NCI-H146 (cell line): ENCODE data around the gene DNM3.
"Not testable (repeated sequence)": the region's sequence is repeated elsewhere in the genome, so short reads cannot be mapped to it uniquely, and the experiment has no call there.

Source experiments
- DNase-seq: peaks from one replicate; lab custom pipeline; 2025; lab: John Stamatoyannopoulos, UW

The DNM3 gene

DNA sequence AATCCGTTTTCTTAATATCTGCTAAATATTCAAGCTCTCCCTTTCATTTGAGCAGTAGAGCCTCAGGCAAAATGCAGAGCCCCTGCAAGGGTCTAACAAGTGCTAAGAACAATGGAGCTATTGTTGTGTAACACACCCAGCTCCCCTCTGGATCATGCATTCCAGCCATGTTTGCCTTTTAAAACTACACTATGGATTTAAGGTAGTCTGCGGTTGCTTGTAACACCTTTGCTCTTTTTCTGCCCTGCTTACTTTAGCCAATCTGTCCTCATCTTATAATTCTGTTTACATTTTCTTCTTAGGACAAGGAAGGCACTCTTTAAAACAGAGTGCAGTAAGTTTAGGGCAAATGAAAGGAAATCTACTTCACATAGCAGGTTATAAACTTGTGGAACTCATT is 519.2 kb downstream of the DNM3 start:
- DNase-seq, result peak; percentile 80

DNA sequence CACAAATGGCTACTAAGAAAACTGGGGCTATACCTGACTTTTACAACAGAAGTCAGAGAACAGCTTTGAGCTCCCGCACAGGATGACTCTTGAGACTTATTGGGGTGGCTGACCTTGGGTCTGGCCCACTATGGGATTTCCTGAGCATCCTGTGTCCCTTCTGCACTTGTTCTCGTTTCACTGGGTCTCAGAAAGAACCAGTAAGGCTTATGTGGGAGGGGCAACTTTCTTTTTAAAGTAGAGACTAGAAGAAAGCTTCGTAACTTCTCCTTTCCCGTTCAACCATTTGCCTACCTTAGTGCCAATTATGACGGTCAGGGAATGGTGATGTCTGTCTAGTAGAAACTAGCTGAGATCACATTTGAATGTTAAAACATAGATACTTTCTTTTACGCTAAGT is 519.7 kb downstream of the DNM3 start:
- DNase-seq, result no peak

- no peak for DNase-seq
These were observed 522.6 kb downstream of the DNM3 start for GRCh38 chr1:172363852-172364251.

DNA sequence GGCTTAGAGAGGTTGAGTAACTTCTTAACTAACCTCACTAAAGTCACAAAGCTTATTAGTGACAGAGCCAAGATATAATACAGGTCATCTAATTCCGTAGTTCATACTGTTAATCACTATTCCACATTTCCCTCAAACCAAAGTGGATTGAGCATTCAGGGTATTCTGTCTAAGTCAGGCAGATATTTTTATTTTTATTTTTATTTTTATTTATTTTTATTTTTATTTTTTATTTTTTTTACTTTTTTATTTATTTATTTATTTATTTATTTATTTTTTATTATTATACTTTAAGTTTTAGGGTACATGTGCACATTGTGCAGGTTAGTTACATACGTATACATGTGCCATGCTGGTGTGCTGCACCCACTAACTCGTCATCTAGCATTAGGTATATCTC is 530.3 kb downstream of the DNM3 start:
- not testable (repeated sequence) for DNase-seq

- no peak for DNase-seq
These were observed 532.6 kb downstream of the DNM3 start for GRCh38 chr1:172373864-172374263.

DNA sequence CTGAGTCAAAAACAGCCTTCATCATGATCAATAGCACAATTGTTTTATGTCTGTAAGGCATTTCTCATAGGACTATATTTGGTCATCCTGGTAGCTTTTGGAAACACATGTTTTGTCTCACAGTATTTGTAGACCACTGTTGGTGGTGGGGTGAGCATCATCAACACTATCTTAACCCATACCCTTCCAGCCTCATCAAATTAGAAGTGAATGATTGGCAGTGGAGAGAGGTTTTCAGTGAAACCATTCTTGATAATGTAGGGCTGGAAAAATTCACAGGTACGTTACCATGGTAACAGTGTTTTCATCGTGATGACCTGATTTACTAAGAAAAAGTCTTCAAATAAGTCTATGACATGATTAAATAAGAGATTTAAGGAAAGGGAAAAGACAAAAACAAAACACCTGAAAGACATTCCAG is 533.9 kb downstream of the DNM3 start:
- no peak for DNase-seq

GRCh38 chr1:172376431-172376830 is 535.1 kb downstream of the DNM3 start:
- no peak for DNase-seq

GRCh38 chr1:172377565-172377964 is 536.3 kb downstream of the DNM3 start:
- DNase-seq, result no peak

- DNase-seq, result no peak
These were observed 536.9 kb downstream of the DNM3 start for GRCh38 chr1:172378109-172378760.

GRCh38 chr1:172380441-172381244 is 539.3 kb downstream of the DNM3 start:
- peak; percentile 1 for DNase-seq

GRCh38 chr1:172381946-172382345 is 540.6 kb downstream of the DNM3 start:
- no peak for DNase-seq

DNA sequence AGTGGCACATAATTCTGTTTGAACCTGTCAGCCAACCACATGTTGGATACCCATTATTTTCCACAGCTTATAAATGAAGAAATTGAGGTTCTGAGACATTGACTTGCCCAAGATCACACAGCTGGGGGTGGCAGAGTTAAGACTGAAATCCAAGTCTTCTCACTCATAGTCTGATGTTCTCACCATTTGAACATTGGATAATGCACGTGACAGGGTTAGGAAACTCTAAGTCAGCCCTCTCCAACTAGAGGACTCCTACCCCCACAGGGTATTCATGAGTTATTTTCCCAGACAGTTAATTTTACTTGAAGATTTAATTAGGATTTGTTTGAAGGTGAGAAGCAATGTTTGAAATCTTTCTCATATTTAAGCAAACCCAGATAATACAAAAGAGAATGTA is 541.1 kb downstream of the DNM3 start:
- DNase-seq, result no peak

- DNase-seq, result no peak
These were observed 541.7 kb downstream of the DNM3 start for GRCh38 chr1:172382990-172383389.

DNA sequence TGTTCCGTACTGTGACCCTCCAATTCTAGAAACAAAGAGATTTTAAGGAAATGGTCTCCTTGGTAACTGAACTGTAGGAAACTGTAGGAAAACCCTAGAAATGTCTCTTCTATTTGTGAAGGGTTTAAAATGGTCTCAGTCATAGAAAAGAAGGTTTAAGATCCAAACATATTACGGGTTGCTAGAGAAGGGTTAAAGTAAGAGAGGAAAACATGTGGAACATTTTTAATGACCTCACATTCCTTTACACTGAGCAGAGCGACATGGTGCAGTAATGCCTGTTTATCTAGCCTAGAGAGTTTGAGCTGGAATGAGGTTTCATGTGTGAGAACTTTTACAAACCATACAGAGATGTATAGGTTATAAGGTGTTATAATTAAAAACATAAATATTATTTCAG is 542.2 kb downstream of the DNM3 start:
- DNase-seq, result no peak

- no peak for DNase-seq
These were observed 543.4 kb downstream of the DNM3 start for GRCh38 chr1:172384656-172385055.

- DNase-seq, result no peak
These were observed 544.7 kb downstream of the DNM3 start for GRCh38 chr1:172386046-172386445.

DNA sequence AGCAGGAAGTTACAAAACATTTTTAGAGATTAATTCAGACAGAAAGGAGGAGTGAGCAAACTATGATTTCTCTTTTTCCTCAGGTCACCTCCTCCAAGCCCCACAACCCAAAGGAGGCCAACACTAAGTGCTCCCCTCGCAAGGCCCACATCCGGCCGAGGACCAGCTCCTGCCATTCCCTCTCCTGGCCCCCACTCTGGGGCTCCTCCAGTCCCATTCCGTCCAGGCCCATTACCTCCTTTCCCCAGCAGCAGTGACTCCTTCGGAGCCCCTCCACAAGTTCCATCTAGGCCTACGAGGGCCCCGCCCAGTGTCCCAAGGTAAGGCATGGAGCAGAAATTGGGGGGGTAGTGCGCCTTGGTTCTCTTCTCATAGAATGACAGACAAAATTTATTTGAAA is 547.2 kb downstream of the DNM3 start:
- DNase-seq, result no peak

- DNase-seq, result no peak
These were observed 549.0 kb downstream of the DNM3 start for GRCh38 chr1:172390301-172390682.

- no peak for DNase-seq
These were observed 549.6 kb downstream of the DNM3 start for GRCh38 chr1:172390683-172391551.

DNA sequence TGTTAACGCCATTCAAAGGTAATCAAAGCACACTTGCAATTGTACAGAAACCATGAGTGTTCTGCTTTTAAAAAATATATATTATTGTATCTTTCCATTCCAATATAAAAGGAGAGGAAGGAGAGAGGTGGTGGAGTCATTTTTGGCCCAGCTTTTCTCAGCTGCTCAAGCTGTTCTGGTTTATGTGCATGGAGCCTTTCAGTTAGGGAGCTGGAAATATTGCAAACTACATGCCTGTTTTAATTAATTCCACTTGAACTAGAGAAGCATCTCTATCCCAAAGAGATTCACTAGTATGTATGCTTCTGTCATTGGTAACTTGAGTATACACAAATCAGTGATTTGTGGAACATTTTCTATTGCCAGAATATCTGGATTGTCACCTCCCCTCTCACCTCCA is 550.7 kb downstream of the DNM3 start:
- DNase-seq, result no peak

GRCh38 chr1:172393354-172393753 is 552.1 kb downstream of the DNM3 start:
- DNase-seq, result no peak

GRCh38 chr1:172394141-172394751 is 552.9 kb downstream of the DNM3 start:
- DNase-seq, result peak; percentile 2
